MCF 10A (cell line): ENCODE measurements around the gene CALY. TPM values are rescaled to one million over a fixed set of nuclear protein-coding genes. Genes with fewer than 3 reads are reported as not detected.
A peak's percentile ranks its signal among the peaks of the same experiment; 100 is the strongest.

Experiments used
- BruUV-seq: library from RNA; stranded (reverse); fragments of 400-500 nt; replicated peaks from 2 replicates; lab custom pipeline; 2021; lab: Mats Ljungman, UMichigan
- CTCF ChIA-PET: fragments of 300-600 bp; sonication (Branson Sonifier 250); formaldehyde crosslinking; extraction: SDS; loops from one replicate; lab custom pipeline; 2021; ENCODE audit warnings: antibody characterized with exemption, inconsistent platforms; lab: Yijun Ruan, JAX
- POLR2A ChIA-PET: fragments of 300-600, 350-650 bp; sonication (Branson Sonifier 250); formaldehyde crosslinking; extraction: SDS; loops from one replicate; lab custom pipeline; 2020; ENCODE audit warnings: antibody characterized with exemption, inconsistent platforms; lab: Yijun Ruan, JAX
- DNase-seq: peaks from one replicate; pipeline ENCODE4 v3.0.0-alpha.2; 2018; ENCODE audit not compliant: unreplicated experiment
- H3K27ac Mint-ChIP-seq: one replicate; pipeline ENCODE4 v1.8.0; 2022; ENCODE audit warnings: mild to moderate bottlenecking, low read depth, mixed read lengths; ENCODE audit not compliant: unreplicated experiment
- H3K27me3 Mint-ChIP-seq: one replicate; pipeline ENCODE4 v1.8.0; 2022; ENCODE audit warnings: mixed read lengths; ENCODE audit not compliant: insufficient read depth, unreplicated experiment
- H3K36me3 Mint-ChIP-seq: one replicate; pipeline ENCODE4 v1.8.0; 2022; ENCODE audit warnings: mild to moderate bottlenecking, moderate library complexity, mixed read lengths; ENCODE audit not compliant: insufficient read depth, unreplicated experiment
- H3K4me1 Mint-ChIP-seq: one replicate; pipeline ENCODE4 v1.8.0; 2022; ENCODE audit warnings: mixed read lengths; ENCODE audit not compliant: insufficient read depth, unreplicated experiment
- H3K4me3 Mint-ChIP-seq: one replicate; pipeline ENCODE4 v1.8.0; 2022; ENCODE audit warnings: mild to moderate bottlenecking, moderate library complexity, mixed read lengths; ENCODE audit not compliant: unreplicated experiment
- H3K9me3 Mint-ChIP-seq: one replicate; pipeline ENCODE4 v1.8.0; 2022; ENCODE audit warnings: mixed read lengths; ENCODE audit not compliant: unreplicated experiment
- CTCF ChIP-seq: fragments of 200-600 bp; IDR thresholded peaks from one replicate; pipeline ENCODE4 v1.8.0; 2022; ENCODE audit warnings: antibody characterized with exemption, mild to moderate bottlenecking; ENCODE audit not compliant: unreplicated experiment
- intact Hi-C: fragments of 100-400 bp; cut with micrococcal nuclease; formaldehyde crosslinking; loops from 2 replicates; pipeline ENCODE4 v1.14.1; 2022
- total RNA-seq: library from RNA; stranded (reverse); gene quantifications from 2 replicates; pipeline ENCODE4 v1.2.3, GENCODE V29; 2022

The CALY gene
- total RNA-seq, 1 experiment from 2014 or later = not detected

- CTCF ChIA-PET = interaction anchor here (1.3 kb wide), 1 partner anchor 27 kb away, joined by 4 read pairs; no protein-coding TSS in a partner anchor
- peaks cover 9% of the 10 kb centered on the region for H3K36me3 Mint-ChIP-seq
- H3K9me3 Mint-ChIP-seq = no peaks in the 10 kb centered on the region
- POLR2A ChIA-PET = interaction anchor here (0.7 to 1.2 kb wide), 2 partner anchors 9 to 14 kb away, joined by 3 to 4 read pairs; partner anchors contain the start of gene PRAP1
- no peaks in the 10 kb centered on the region for H3K4me1 Mint-ChIP-seq
- H3K27me3 Mint-ChIP-seq = no peaks in the 10 kb centered on the region
- H3K4me3 Mint-ChIP-seq = peak overlapping the region; percentile 68
- no peak for DNase-seq
- intact Hi-C loops = no loop called here
- H3K27ac Mint-ChIP-seq = no peak overlapping the region
- TF ChIP-seq CTCF = no peak
- TSS peak; percentile 12 for BruUV-seq
These were observed 20.0 kb upstream of the CALY start for GRCh38 chr10:133356549-133357284.

GRCh38 chr10:133355991-133356390 lies 19.3 kb upstream of the CALY start:
- BruUV-seq = no TSS peak

GRCh38 chr10:133355266-133355665 lies 18.6 kb upstream of the CALY start:
- no peak overlapping the region for H3K4me3 Mint-ChIP-seq
- H3K36me3 Mint-ChIP-seq = no peaks in the 10 kb centered on the region
- DNase-seq = no peak
- no peak for TF ChIP-seq CTCF
- ChIA-PET CTCF (no interaction called here), POLR2A (no interaction called here)
- intact Hi-C loops = no loop called here
- no peaks in the 10 kb centered on the region for H3K9me3 Mint-ChIP-seq
- no peak overlapping the region for H3K27ac Mint-ChIP-seq
- no TSS peak for BruUV-seq
- no peaks in the 10 kb centered on the region for H3K27me3 Mint-ChIP-seq
- H3K4me1 Mint-ChIP-seq = no peaks in the 10 kb centered on the region

More at GRCh38 chr10:133355991-133356390, 19.3 kb upstream of the CALY start:
- TF ChIP-seq CTCF = no peak
- Mint-ChIP-seq H3K4me1 (no peaks in the 10 kb centered on the region), H3K9me3 (no peaks in the 10 kb centered on the region), H3K27ac (no peak overlapping the region), H3K27me3 (no peaks in the 10 kb centered on the region), H3K4me3 (peak overlapping the region; percentile 68), H3K36me3 (peaks cover 2% of the 10 kb centered on the region)
- POLR2A ChIA-PET = no interaction called here
- CTCF ChIA-PET = interaction anchor here (1.3 kb wide), 1 partner anchor 26 kb away, joined by 4 read pairs; no protein-coding TSS in a partner anchor
- intact Hi-C loops = no loop called here
- no peak for DNase-seq

- H3K4me3 Mint-ChIP-seq = no peak overlapping the region
- TF ChIP-seq CTCF = no peak
- H3K27ac Mint-ChIP-seq = no peak overlapping the region
- CTCF ChIA-PET = no interaction called here
- no peaks in the 10 kb centered on the region for H3K4me1 Mint-ChIP-seq
- POLR2A ChIA-PET = no interaction called here
- no peaks in the 10 kb centered on the region for H3K27me3 Mint-ChIP-seq
- no peaks in the 10 kb centered on the region for H3K36me3 Mint-ChIP-seq
- BruUV-seq = no TSS peak
- H3K9me3 Mint-ChIP-seq = no peaks in the 10 kb centered on the region
- intact Hi-C loops = no loop called here
- DNase-seq = no peak
These were observed 18.1 kb upstream of the CALY start for GRCh38 chr10:133354672-133355240.
